H1 (cell line): Measurements from ENCODE around the gene BAIAP2. TPM values are rescaled to one million over a fixed set of nuclear protein-coding genes. Genes with fewer than 3 reads are reported as not detected.

Experiments
- CTCF ChIA-PET: fragments of 300-600 bp; sonication (Branson Sonifier 250); formaldehyde crosslinking; loops from one replicate; lab custom pipeline; 2021; ENCODE audit not compliant: partially characterized antibody; lab: Charles Lee
- POLR2A ChIA-PET: fragments of 300-600 bp; sonication (Branson Sonifier 250); formaldehyde crosslinking; loops from one replicate; lab custom pipeline; 2021; ENCODE audit warnings: inconsistent platforms; ENCODE audit not compliant: partially characterized antibody; lab: Charles Lee
- DNase-seq, 2 experiments: peaks; one replicate each; pipeline versions ENCODE4 v3.0.0 to v3.0.0-alpha.2; 2010 to 2022; ENCODE audit warnings: low spot score in 2 of 2, low read depth in 1 of 2, mixed read lengths in 1 of 2
- FAIRE-seq: peaks from 2 replicates; lab custom pipeline; 2011; peaks lifted over from hg19 to GRCh38; lab: Jason Lieb, UNC
- H2AFZ ChIP-seq: 2 replicates; pipeline ENCODE4 v1.8.1; 2012; ENCODE audit warnings: low read length, inconsistent platforms
- H2AK5ac ChIP-seq: 2 replicates; pipeline ENCODE4 v1.6.1; 2013; ENCODE audit warnings: low read depth, low read length
- H2BK120ac ChIP-seq: replicated peaks from 2 replicates; pipeline ENCODE3; 2013; ENCODE audit warnings: low read depth, low read length, inconsistent platforms
- H2BK12ac ChIP-seq: 2 replicates; pipeline ENCODE4 v1.6.1; 2013; ENCODE audit warnings: low read depth, low read length
- H2BK15ac ChIP-seq: 2 replicates; pipeline ENCODE4 v1.6.1; 2013; ENCODE audit warnings: low read length
- H2BK20ac ChIP-seq: 2 replicates; pipeline ENCODE4 v1.6.1; 2013; ENCODE audit warnings: low read length
- H2BK5ac ChIP-seq: 2 replicates; pipeline ENCODE4 v1.6.1; 2013; ENCODE audit warnings: low read depth, low read length
- H3K14ac ChIP-seq: 2 replicates; pipeline ENCODE4 v1.6.1; 2013; ENCODE audit warnings: inconsistent platforms; ENCODE audit not compliant: insufficient read length
- H3K18ac ChIP-seq: 2 replicates; pipeline ENCODE4 v1.6.1; 2013; ENCODE audit warnings: low read length; ENCODE audit errors: extremely low read depth
- H3K23ac ChIP-seq: 2 replicates; pipeline ENCODE4 v1.6.1; 2013; ENCODE audit warnings: inconsistent platforms; ENCODE audit not compliant: insufficient read length
- H3K23me2 ChIP-seq: 2 replicates; pipeline ENCODE4 v1.6.1; 2013; ENCODE audit warnings: low read depth, low read length
- H3K27ac ChIP-seq: 2 replicates; pipeline ENCODE4 v1.6.1; 2011; ENCODE audit warnings: low read depth, low read length, inconsistent platforms
- H3K27me3 ChIP-seq, 4 experiments: replicated peaks in 1 of 4; 1 replicate in 1 of 4; 2 replicates in 3 of 4; pipeline versions ENCODE4 v1.6.1 to v1.8.1; 2011 to 2013; ENCODE audit warnings: low read length in 3 of 4, mild to moderate bottlenecking in 3 of 4, inconsistent platforms in 2 of 4, mixed read lengths in 2 of 4, moderate library complexity in 1 of 4; ENCODE audit not compliant: control insufficient read depth in 3 of 4, insufficient read depth in 3 of 4; ENCODE audit errors: extremely low read depth in 1 of 4
- H3K36me3 ChIP-seq, 4 experiments: 2 replicates each; pipeline versions ENCODE4 v1.6.1 to v1.8.1; 2011 to 2013; ENCODE audit warnings: mild to moderate bottlenecking in 4 of 4, low read length in 3 of 4, moderate library complexity in 2 of 4, control low read depth in 1 of 4, inconsistent platforms in 1 of 4; ENCODE audit not compliant: insufficient read depth in 4 of 4, control insufficient read depth in 2 of 4
- H3K4ac ChIP-seq: replicated peaks from 2 replicates; pipeline ENCODE3; 2013; ENCODE audit warnings: low read length, low read depth, mixed read lengths, inconsistent platforms; ENCODE audit not compliant: insufficient read length
- H3K4me1 ChIP-seq, 4 experiments: replicated peaks in 1 of 4; 1 replicate in 1 of 4; 2 replicates in 3 of 4; pipeline versions ENCODE4 v1.6.1 to v1.8.1; 2011 to 2013; ENCODE audit warnings: low read length in 3 of 4, inconsistent platforms in 2 of 4, mixed read lengths in 1 of 4; ENCODE audit not compliant: insufficient read depth in 4 of 4, control insufficient read depth in 3 of 4
- H3K4me2 ChIP-seq, 2 experiments: 2 replicates each; pipeline versions ENCODE4 v1.6.1 to v1.8.1; 2011 to 2013; ENCODE audit warnings: low read depth in 2 of 2, low read length in 2 of 2, control low read depth in 1 of 2, inconsistent platforms in 1 of 2, mild to moderate bottlenecking in 1 of 2; ENCODE audit not compliant: insufficient read depth in 1 of 2
- H3K4me3 ChIP-seq, 4 experiments: fragments of 200-600, 300-600 bp in 1 of 4; sonication (generic), shearing (Covaris generic), sonication (Bioruptor Twin) in 1 of 4; 2 replicates each; pipeline versions ENCODE4 v1.5.1 to v1.8.1; 2011 to 2016; ENCODE audit warnings: low read length in 4 of 4, low read depth in 3 of 4, control low read depth in 2 of 4, inconsistent platforms in 2 of 4, mild to moderate bottlenecking in 2 of 4, mixed read lengths in 1 of 4, moderate library complexity in 1 of 4; ENCODE audit not compliant: insufficient read depth in 2 of 4; ENCODE audit errors: extremely low read depth in 1 of 4
- H3K56ac ChIP-seq: replicated peaks from 2 replicates; pipeline ENCODE3; 2013; ENCODE audit warnings: low read depth, mild to moderate bottlenecking, mixed read lengths, low read length, inconsistent platforms; ENCODE audit not compliant: insufficient read length
- H3K79me1 ChIP-seq: 2 replicates; pipeline ENCODE4 v1.6.1; 2013; ENCODE audit warnings: low read depth, low read length, control low read depth
- H3K79me2 ChIP-seq, 2 experiments: 2 replicates each; pipeline versions ENCODE4 v1.6.1 to v1.8.1; 2012 to 2013; ENCODE audit warnings: low read length in 2 of 2, mild to moderate bottlenecking in 2 of 2, inconsistent platforms in 1 of 2; ENCODE audit not compliant: insufficient read depth in 2 of 2, control insufficient read depth in 1 of 2
- H3K9ac ChIP-seq, 4 experiments: replicated peaks in 1 of 4; 1 replicate in 1 of 4; 2 replicates in 3 of 4; pipeline versions ENCODE4 v1.6.1 to v1.8.1; 2011 to 2013; ENCODE audit warnings: low read depth in 3 of 4, low read length in 3 of 4, control low read depth in 2 of 4, mild to moderate bottlenecking in 2 of 4, moderate library complexity in 2 of 4, inconsistent platforms in 1 of 4; ENCODE audit errors: extremely low read depth in 1 of 4
- H3K9me3 ChIP-seq, 2 experiments: 2 replicates each; pipeline versions ENCODE4 v1.6.1 to v1.8.1; 2012 to 2013; ENCODE audit warnings: mild to moderate bottlenecking in 2 of 2, moderate library complexity in 2 of 2, control low read depth in 1 of 2, inconsistent platforms in 1 of 2, low read depth in 1 of 2, low read length in 1 of 2, mixed read lengths in 1 of 2; ENCODE audit not compliant: insufficient read depth in 2 of 2
- H4K20me1 ChIP-seq, 2 experiments: replicated peaks in 1 of 2; 2 replicates each; pipeline versions ENCODE3 to v1.8.1; 2011 to 2013; ENCODE audit warnings: inconsistent platforms in 2 of 2, low read length in 2 of 2, mild to moderate bottlenecking in 1 of 2; ENCODE audit not compliant: insufficient read depth in 2 of 2, control insufficient read depth in 1 of 2
- H4K5ac ChIP-seq: 2 replicates; pipeline ENCODE4 v1.6.1; 2013; ENCODE audit warnings: low read length, low read depth, mixed read lengths, inconsistent platforms; ENCODE audit not compliant: insufficient read length
- H4K8ac ChIP-seq: 2 replicates; pipeline ENCODE4 v1.8.0; 2013; ENCODE audit warnings: mild to moderate bottlenecking, moderate library complexity, low read length, inconsistent platforms; ENCODE audit not compliant: insufficient read depth; ENCODE audit errors: extremely low read depth
- H4K91ac ChIP-seq: replicated peaks from 2 replicates; pipeline ENCODE3; 2013; ENCODE audit warnings: low read length, mixed read lengths, inconsistent platforms; ENCODE audit not compliant: insufficient read length
- BACH1 ChIP-seq: IDR thresholded peaks from 2 replicates; pipeline ENCODE4 v1.6.1; 2012; ENCODE audit warnings: low read length, improper control_type of control experiment
- EGR1 ChIP-seq: IDR thresholded peaks from 2 replicates; pipeline ENCODE4 v1.6.1; 2011; ENCODE audit warnings: low read depth, low read length, borderline replicate concordance
- HDAC6 ChIP-seq: IDR thresholded peaks from one replicate; pipeline ENCODE4 v1.7.1; 2012; ENCODE audit warnings: low read depth, mild to moderate bottlenecking, inconsistent platforms, low read length, moderate library complexity
- NANOG ChIP-seq: IDR thresholded peaks from 2 replicates; pipeline ENCODE4 v1.6.1; 2011; ENCODE audit warnings: low read length, low read depth, mild to moderate bottlenecking, inconsistent platforms; ENCODE audit not compliant: insufficient read depth, poor library complexity, severe bottlenecking
- RAD21 ChIP-seq, 2 experiments: IDR thresholded peaks in 1 of 2; conservative IDR thresholded peaks in 1 of 2; 2 replicates each; pipeline ENCODE4 v1.6.1; 2011; ENCODE audit warnings: low read depth in 2 of 2, low read length in 2 of 2, improper control_type of control experiment in 1 of 2, inconsistent platforms in 1 of 2, mild to moderate bottlenecking in 1 of 2, moderate library complexity in 1 of 2
- RFX5 ChIP-seq: IDR thresholded peaks from 2 replicates; pipeline ENCODE4 v1.6.1; 2011; ENCODE audit warnings: low read depth, low read length, improper control_type of control experiment, borderline replicate concordance
- TAF1 ChIP-seq: IDR thresholded peaks from 2 replicates; pipeline ENCODE4 v1.6.1; 2011; ENCODE audit warnings: mild to moderate bottlenecking, low read depth, low read length
- WGBS, 2 experiments: shearing (Covaris generic) in 1 of 2; methylation state at CpG; one replicate each; pipeline versions ENCODE4 v1.1.6 to v1.1.7; 2013 to 2015; ENCODE audit warnings: low lambda C conversion rate in 2 of 2, mixed read lengths in 2 of 2, inconsistent platforms in 1 of 2, low coverage in 1 of 2, missing lambda C conversion rate in 1 of 2; ENCODE audit not compliant: insufficient replicate concordance in 2 of 2, insufficient coverage in 1 of 2, insufficient read length in 1 of 2; ENCODE audit errors: extremely low coverage in 1 of 2, missing lambda C conversion rate in 1 of 2; 5-methylcytosine and 5-hydroxymethylcytosine counted together
- polyA plus RNA-seq, 7 experiments: library from polyadenylated mRNA; depleted of rRNA in 3 of 7; stranded (reverse) in 5 of 7; unstranded in 2 of 7; fragments of >200 nt in 5 of 7; fragments of 200-250 nt in 2 of 7; gene quantifications; 1 replicate in 5 of 7; 2 replicates in 1 of 7; 4 replicates in 1 of 7; pipeline versions ENCODE4 v1.2.1 to v1.2.3, GENCODE V29; 2011 to 2013; ENCODE audit warnings: missing spikeins in 2 of 7, mixed read lengths in 2 of 7
- total RNA-seq: library from RNA; stranded (reverse); fragmentation: NEBNext Ultra II Directional; extraction: Animal tissue kit (Norgen Biotek cat#: 25700); gene quantifications from 2 replicates; pipeline ENCODE4 v1.2.1, GENCODE V29; 2021
- TF ChIP-seq, protein P1 (sequence below): IDR thresholded peaks from 2 replicates; pipeline ENCODE4 v1.6.1; 2012; ENCODE audit warnings: low read length, inconsistent platforms
- TF ChIP-seq, protein P2 (sequence below): IDR thresholded peaks from 2 replicates; pipeline ENCODE4 v1.6.1; 2011; ENCODE audit warnings: low read length, improper control_type of control experiment

Gene BAIAP2
- total and polyA plus RNA-seq, 2 of the 8 experiments (the other 6 are each of a cell fraction or from before 2014, with no cell fraction given): 10.0 to 22.8 TPM

DNA sequence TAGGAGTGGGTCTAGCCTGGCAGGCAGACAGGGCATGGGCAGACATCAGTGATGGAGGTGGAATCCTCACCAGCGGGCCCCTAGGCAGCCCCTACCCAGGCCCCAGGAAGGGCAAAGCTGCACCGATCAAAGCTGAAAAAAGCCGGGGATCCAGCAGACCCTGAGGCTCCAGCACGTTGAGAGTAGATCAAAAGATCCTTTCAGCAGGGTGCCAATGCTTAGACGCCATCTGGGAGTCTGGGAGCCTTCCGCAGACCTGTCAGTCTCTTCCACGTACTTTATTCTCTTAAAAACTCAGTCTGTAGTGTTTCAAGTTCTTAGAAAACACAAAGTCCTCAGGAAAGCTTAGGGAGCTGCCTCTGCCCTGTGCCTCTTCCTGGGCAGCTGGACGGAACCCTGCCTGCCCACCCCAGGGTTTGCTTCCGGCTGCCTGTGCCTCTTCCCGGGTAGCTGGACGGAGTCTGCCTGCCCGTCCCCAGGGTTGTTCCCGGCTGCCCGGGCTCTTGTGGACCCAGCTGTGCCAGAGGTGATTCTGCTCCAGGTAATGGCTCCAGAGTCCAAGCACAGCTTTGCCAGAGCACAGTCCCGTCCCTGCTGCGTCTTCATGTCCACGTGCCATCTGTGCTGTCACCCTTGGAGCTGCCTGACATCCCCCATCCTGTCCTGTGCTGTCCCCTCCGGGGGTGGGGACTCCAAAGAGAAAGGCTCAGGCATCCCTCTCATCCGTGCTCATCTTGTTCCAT, 79.6 kb downstream of the BAIAP2 start:
- no peak overlapping the region for H3K56ac ChIP-seq
- H3K23ac ChIP-seq: no peak overlapping the region
- no peaks in the 10 kb centered on the region for H3K9me3 ChIP-seq
- peaks cover 0 to 10% (median 6%) of the 10 kb centered on the region in 4 experiments; a peak in 5 of 7 replicates for H3K4me1 ChIP-seq
- H2BK12ac ChIP-seq: no peak overlapping the region
- no peak overlapping the region for H2BK20ac ChIP-seq
- H3K27me3 ChIP-seq: no peaks in the 10 kb centered on the region; a peak in 3 of 7 replicates
- peaks cover 3% of the 10 kb centered on the region; the same call in 1 of the 2 replicates for H3K23me2 ChIP-seq
- H2BK15ac ChIP-seq: no peak overlapping the region
- WGBS, 2 experiments: 86% methylated on average over 18 of the region's 19 CpGs; no CpG with 5 or more reads in 1 of the 2 experiments
- no peak overlapping the region for H2AFZ ChIP-seq
- FAIRE-seq: no peak
- no peak overlapping the region for H3K18ac ChIP-seq
- DNase-seq: no peak
- H3K9ac ChIP-seq: no peak overlapping the region
- no peaks in the 10 kb centered on the region for H3K36me3 ChIP-seq
- ChIA-PET CTCF (interaction anchor here (1.0 to 6.2 kb wide), 5 partner anchors 12 to 133 kb away, joined by 3 to 45 read pairs (median 4); no protein-coding TSS in a partner anchor), POLR2A (interaction anchor here (0.8 to 1.3 kb wide), 6 partner anchors 9 to 399 kb away, joined by 3 to 4 read pairs (median 3); partner anchors contain the start of genes BAIAP2, NDUFAF8 and TEPSIN)
- no peaks in the 10 kb centered on the region for H3K79me2 ChIP-seq
- H2BK5ac ChIP-seq: no peak overlapping the region
- no peak overlapping the region for H3K4me2 ChIP-seq
- H4K91ac ChIP-seq: no peak overlapping the region
- H3K4me3 ChIP-seq: no peak overlapping the region
- H2AK5ac ChIP-seq: no peak overlapping the region
- H3K4ac ChIP-seq: no peak overlapping the region
- H4K5ac ChIP-seq: no peak overlapping the region
- H3K27ac ChIP-seq: no peak overlapping the region
- H4K8ac ChIP-seq: no peak overlapping the region
- H3K14ac ChIP-seq: no peak overlapping the region
- no peaks in the 10 kb centered on the region; the same call in none of the 2 replicates for H3K79me1 ChIP-seq
- H4K20me1 ChIP-seq: no peaks in the 10 kb centered on the region
- H2BK120ac ChIP-seq: no peak overlapping the region
- TF ChIP-seq RAD21 (IDR thresholded peaks at IDR 0.05 in 1 of 2, conservative IDR thresholded peaks at IDR 0.05 in 1 of 2; ENCODE audit: low read depth in 2 of 2, low read length in 2 of 2) (no peak), TAF1 (no peak), NANOG (no peak), BACH1 (no peak), EGR1 (no peak), HDAC6 (no peak), RFX5 (no peak)
- TF ChIP-seq, protein P1, sequence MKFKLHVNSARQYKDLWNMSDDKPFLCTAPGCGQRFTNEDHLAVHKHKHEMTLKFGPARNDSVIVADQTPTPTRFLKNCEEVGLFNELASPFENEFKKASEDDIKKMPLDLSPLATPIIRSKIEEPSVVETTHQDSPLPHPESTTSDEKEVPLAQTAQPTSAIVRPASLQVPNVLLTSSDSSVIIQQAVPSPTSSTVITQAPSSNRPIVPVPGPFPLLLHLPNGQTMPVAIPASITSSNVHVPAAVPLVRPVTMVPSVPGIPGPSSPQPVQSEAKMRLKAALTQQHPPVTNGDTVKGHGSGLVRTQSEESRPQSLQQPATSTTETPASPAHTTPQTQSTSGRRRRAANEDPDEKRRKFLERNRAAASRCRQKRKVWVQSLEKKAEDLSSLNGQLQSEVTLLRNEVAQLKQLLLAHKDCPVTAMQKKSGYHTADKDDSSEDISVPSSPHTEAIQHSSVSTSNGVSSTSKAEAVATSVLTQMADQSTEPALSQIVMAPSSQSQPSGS: no peak
- TF ChIP-seq, protein P2, sequence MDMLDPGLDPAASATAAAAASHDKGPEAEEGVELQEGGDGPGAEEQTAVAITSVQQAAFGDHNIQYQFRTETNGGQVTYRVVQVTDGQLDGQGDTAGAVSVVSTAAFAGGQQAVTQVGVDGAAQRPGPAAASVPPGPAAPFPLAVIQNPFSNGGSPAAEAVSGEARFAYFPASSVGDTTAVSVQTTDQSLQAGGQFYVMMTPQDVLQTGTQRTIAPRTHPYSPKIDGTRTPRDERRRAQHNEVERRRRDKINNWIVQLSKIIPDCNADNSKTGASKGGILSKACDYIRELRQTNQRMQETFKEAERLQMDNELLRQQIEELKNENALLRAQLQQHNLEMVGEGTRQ: no peak
